ENCODE measurements around the gene ERG28. TPM values are rescaled to one million over a fixed set of nuclear protein-coding genes. Genes with fewer than 3 reads are reported as not detected.

The ERG28 gene
- total and polyA plus RNA-seq, 4 donors: 17.1 to 43.5 (median 29.2) TPM

- TF ChIP-seq ATF3 (IDR thresholded peaks at IDR 0.05) (no peak), EGR1 (IDR thresholded peaks at IDR 0.05; ENCODE audit: low read depth in 2 of 2) (no peak), NR2F2 (IDR thresholded peaks at IDR 0.05) (peak; percentile 45), RXRA (IDR thresholded peaks at IDR 0.05) (peak; percentile 47 to 62), RAD21 (IDR thresholded peaks at IDR 0.05) (peak; percentile 98 to 99), YY1 (IDR thresholded peaks at IDR 0.05) (peak; percentile 38), JUND (IDR thresholded peaks at IDR 0.05) (no peak), GABPA (IDR thresholded peaks at IDR 0.05 in 1 of 2, conservative IDR thresholded peaks at IDR 0.05 in 1 of 2) (no peak), MAX (IDR thresholded peaks at IDR 0.05) (no peak), HNF4A (conservative IDR thresholded peaks at IDR 0.05) (peak; percentile 22 to 39), FOXA1 (IDR thresholded peaks at IDR 0.05) (no peak), SP1 (IDR thresholded peaks at IDR 0.05) (no peak), REST (IDR thresholded peaks at IDR 0.05) (no peak), FOXA2 (IDR thresholded peaks at IDR 0.05) (no peak), HNF4G (IDR thresholded peaks at IDR 0.05) (no peak), TAF1 (conservative IDR thresholded peaks at IDR 0.05) (no peak), CTCF (IDR thresholded peaks at IDR 0.05; ENCODE audit: low read depth, low read length, missing input control) (peak; percentile 99)
- Histone ChIP-seq H3K27ac (ENCODE audit: low read depth in 1 of 2, low read length in 2 of 2) (no peak overlapping the region), H3K36me3 (ENCODE audit: control insufficient read depth in 4 of 4, insufficient read depth in 3 of 4, low read depth in 1 of 4, low read length in 3 of 4) (peaks cover 3 to 32% (median 27%) of the 10 kb centered on the region in 4 donors), H3K4me1 (ENCODE audit: control insufficient read depth in 4 of 4, insufficient read depth in 4 of 4, low read length in 3 of 4) (peaks cover 4 to 44% (median 35%) of the 10 kb centered on the region in 4 donors), H3K9me3 (ENCODE audit: control insufficient read depth in 4 of 4, low read length in 3 of 4) (no peaks in the 10 kb centered on the region), H3K4me3 (ENCODE audit: low read depth in 1 of 3, low read length in 3 of 3) (no peak overlapping the region), H3K9ac (ENCODE audit: low read depth in 1 of 2, low read length in 2 of 2) (no peak overlapping the region), H3K27me3 (ENCODE audit: control insufficient read depth in 4 of 4, insufficient read depth in 4 of 4, low read length in 3 of 4) (no peaks in the 10 kb centered on the region)
- DNase-seq (ENCODE audit: low spot score): peak; percentile 87
- WGBS: 6% methylated on average over 4 of the region's 4 CpGs
Measured at GRCh38 chr14:75654127-75654732, 6.4 kb downstream of the ERG28 start.

- Histone ChIP-seq H3K27me3 (ENCODE audit: control insufficient read depth in 4 of 4, insufficient read depth in 4 of 4, low read length in 3 of 4) (no peaks in the 10 kb centered on the region), H3K4me3 (ENCODE audit: low read depth in 1 of 3, low read length in 3 of 3) (no peak overlapping the region), H3K27ac (ENCODE audit: low read depth in 1 of 2, low read length in 2 of 2) (no peak overlapping the region), H3K36me3 (ENCODE audit: control insufficient read depth in 4 of 4, insufficient read depth in 3 of 4, low read depth in 1 of 4, low read length in 3 of 4) (peaks cover 3 to 32% (median 27%) of the 10 kb centered on the region in 4 donors), H3K4me1 (ENCODE audit: control insufficient read depth in 4 of 4, insufficient read depth in 4 of 4, low read length in 3 of 4) (peaks cover 4 to 45% (median 31%) of the 10 kb centered on the region in 4 donors), H3K9ac (ENCODE audit: low read depth in 1 of 2, low read length in 2 of 2) (no peak overlapping the region), H3K9me3 (ENCODE audit: control insufficient read depth in 4 of 4, low read length in 3 of 4) (no peaks in the 10 kb centered on the region)
- 97% methylated on average over 1 of the region's 1 CpG for WGBS
- no peak for DNase-seq (ENCODE audit: low spot score)
- TF ChIP-seq SP1 (IDR thresholded peaks at IDR 0.05) (no peak), YY1 (IDR thresholded peaks at IDR 0.05) (no peak), GABPA (IDR thresholded peaks at IDR 0.05 in 1 of 2, conservative IDR thresholded peaks at IDR 0.05 in 1 of 2) (no peak), CTCF (IDR thresholded peaks at IDR 0.05; ENCODE audit: low read depth, low read length, missing input control) (no peak), ZBTB33 (IDR thresholded peaks at IDR 0.05) (no peak), REST (IDR thresholded peaks at IDR 0.05) (no peak)
Measured at GRCh38 chr14:75653563-75653962, 7.1 kb downstream of the ERG28 start.

Data from liver (tissue), 9 donors.